AG04449 (cell line): ENCODE results near the gene CCNI2.

Experiments
- CTCF ChIA-PET: fragments of 350-600 bp; formaldehyde crosslinking; extraction: SDS; loops from one replicate; lab custom pipeline; 2021; ENCODE audit warnings: antibody characterized with exemption; lab: Yijun Ruan, JAX
- POLR2A ChIA-PET: fragments of 400-600, 350-600 bp; formaldehyde crosslinking; extraction: SDS; loops from one replicate; lab custom pipeline; 2020; ENCODE audit warnings: antibody characterized with exemption, inconsistent platforms; lab: Yijun Ruan, JAX
- DNase-seq: peaks from one replicate; pipeline ENCODE4 v3.0.0-alpha.2; 2010; ENCODE audit warnings: low read depth, low spot score
- H3K4me3 ChIP-seq: 2 replicates; pipeline ENCODE4 v1.5.1; 2011; ENCODE audit warnings: low read depth, mild to moderate bottlenecking, control low read depth, low read length
- CTCF ChIP-seq: IDR thresholded peaks from one replicate; pipeline ENCODE4 v1.5.1; 2011; ENCODE audit warnings: mild to moderate bottlenecking, moderate library complexity, low read length, control low read depth, inconsistent platforms; ENCODE audit not compliant: insufficient read depth; ENCODE audit errors: missing control alignments

CCNI2 gene

GRCh38 chr5:132756542-132756941 is 9.3 kb downstream of the CCNI2 start:
- POLR2A ChIA-PET = no interaction called here
- TF ChIP-seq CTCF = no peak
- H3K4me3 ChIP-seq = no peak overlapping the region
- CTCF ChIA-PET = interaction anchor here (0.9 to 18.0 kb wide), 5 partner anchors 9 to 370 kb away, joined by 3 to 317 read pairs (median 5); partner anchors contain the start of genes CCNI2 and SOWAHA
- no peak for DNase-seq

- H3K4me3 ChIP-seq = no peak overlapping the region
- DNase-seq = no peak
- CTCF ChIA-PET = interaction anchor here (5.8 to 18.0 kb wide), 2 partner anchors 14 to 62 kb away, joined by 56 to 317 read pairs; partner anchors contain the start of genes CCNI2 and SOWAHA
- TF ChIP-seq CTCF = no peak
- POLR2A ChIA-PET = no interaction called here
Measured at GRCh38 chr5:132758451-132758850, 11.2 kb downstream of the CCNI2 start.

GRCh38 chr5:132759114-132760048 is 12.2 kb downstream of the CCNI2 start:
- no peak for TF ChIP-seq CTCF
- no peak for DNase-seq
- ChIA-PET CTCF (interaction anchor here (18.0 kb wide), 1 partner anchor 61 kb away, joined by 317 read pairs; the partner anchor contains the start of gene SOWAHA), POLR2A (no interaction called here)
- no peak overlapping the region for H3K4me3 ChIP-seq

- ChIA-PET CTCF (interaction anchor here (18.0 kb wide), 1 partner anchor 60 kb away, joined by 317 read pairs; the partner anchor contains the start of gene SOWAHA), POLR2A (no interaction called here)
- TF ChIP-seq CTCF = no peak
- DNase-seq = no peak
- H3K4me3 ChIP-seq = no peak overlapping the region
Measured at GRCh38 chr5:132760049-132760420, 12.8 kb downstream of the CCNI2 start.

GRCh38 chr5:132760601-132761317 is 13.5 kb downstream of the CCNI2 start:
- TF ChIP-seq CTCF = no peak
- ChIA-PET CTCF (interaction anchor here (0.7 to 1.2 kb wide), 2 partner anchors 46 to 60 kb away, joined by 3 read pairs; no protein-coding TSS in a partner anchor), POLR2A (no interaction called here)
- H3K4me3 ChIP-seq = no peak overlapping the region
- no peak for DNase-seq
